C4-2B (cell line): Measurements from ENCODE around the gene LRP1B.
A peak's percentile ranks its signal among the peaks of the same experiment; 100 is the strongest.
"Not testable (repeated sequence)": the region's sequence is repeated elsewhere in the genome, so short reads cannot be mapped to it uniquely, and the experiment has no call there.

Experiments
- H3K27ac ChIP-seq: fragments of 450-650 bp; 2 replicates; pipeline ENCODE4 v1.5.1; 2017
- CTCF ChIP-seq: fragments of 450-650 bp; conservative IDR thresholded peaks from 2 replicates; pipeline ENCODE4 v1.5.1; 2017; ENCODE audit warnings: mild to moderate bottlenecking
- ZFX ChIP-seq: fragments of 450-650 bp; IDR thresholded peaks from 2 replicates; pipeline ENCODE4 v1.6.1; 2017

Gene LRP1B

GRCh38 chr2:140988597-140988996, 1142.2 kb downstream of the LRP1B start:
- no peak overlapping the region for H3K27ac ChIP-seq
- TF ChIP-seq ZFX: no peak

GRCh38 chr2:140986456-140986855, 1144.4 kb downstream of the LRP1B start:
- TF ChIP-seq CTCF (no peak), ZFX (no peak)
- H3K27ac ChIP-seq: no peak overlapping the region

GRCh38 chr2:140975237-140975636, 1155.6 kb downstream of the LRP1B start:
- no peak for TF ChIP-seq CTCF
- TF ChIP-seq ZFX: no peak
- H3K27ac ChIP-seq: no peak overlapping the region

- TF ChIP-seq CTCF: no peak
- no peak for TF ChIP-seq ZFX
- H3K27ac ChIP-seq: no peak overlapping the region
Measured at GRCh38 chr2:140972724-140973123, 1158.1 kb downstream of the LRP1B start.

GRCh38 chr2:140964324-140964723, 1166.5 kb downstream of the LRP1B start:
- peak; percentile 72 for TF ChIP-seq CTCF
- not testable (repeated sequence) for H3K27ac ChIP-seq

- no peak overlapping the region for H3K27ac ChIP-seq
- TF ChIP-seq ZFX: no peak
- no peak for TF ChIP-seq CTCF
Measured at GRCh38 chr2:140949932-140950331, 1180.9 kb downstream of the LRP1B start.

GRCh38 chr2:140947236-140947635, 1183.6 kb downstream of the LRP1B start:
- no peak for TF ChIP-seq ZFX
- no peak for TF ChIP-seq CTCF
- H3K27ac ChIP-seq: no peak overlapping the region

- H3K27ac ChIP-seq: no peak overlapping the region
- TF ChIP-seq ZFX: no peak
- TF ChIP-seq CTCF: peak; percentile 24; the same call in 1 of the 2 replicates
Measured at GRCh38 chr2:140943867-140944266, 1186.9 kb downstream of the LRP1B start.
